GM12865 (cell line): ENCODE measurements around the gene EGFR.

Experiments
- DNase-seq: peaks from one replicate; pipeline ENCODE4 v3.0.0; 2010; ENCODE audit warnings: low read depth
- H3K4me3 ChIP-seq: 2 replicates; pipeline ENCODE4 v1.5.1; 2011; ENCODE audit warnings: mild to moderate bottlenecking, low read depth, low read length, control low read depth
- TF ChIP-seq, protein P1 (sequence below): IDR thresholded peaks from 2 replicates; pipeline ENCODE4 v1.5.1; 2011; ENCODE audit warnings: low read length, control low read depth, low read depth, inconsistent platforms; ENCODE audit not compliant: insufficient read depth; ENCODE audit errors: missing control alignments

The EGFR gene

DNA sequence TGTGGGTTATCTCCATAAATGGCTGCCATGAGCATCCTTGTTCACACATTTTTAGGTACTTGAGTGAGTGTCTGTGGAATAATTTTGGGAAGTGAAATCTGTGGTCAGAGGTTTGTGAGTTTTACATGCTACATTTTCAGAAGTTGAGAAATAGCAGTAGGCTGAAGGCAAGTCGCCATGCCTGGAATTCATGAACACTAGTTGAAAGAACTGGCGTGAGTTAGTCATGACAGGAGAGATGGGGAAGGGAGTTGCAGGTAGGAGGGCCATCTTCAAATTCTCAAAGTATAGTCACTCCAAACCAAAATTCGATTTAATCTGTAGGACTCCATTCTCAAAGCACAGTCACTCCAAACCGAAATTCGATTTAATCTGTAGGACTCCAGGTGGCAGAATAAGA, 89.6 kb downstream of the EGFR start:
- DNase-seq = no peak
- no peak overlapping the region for H3K4me3 ChIP-seq
- TF ChIP-seq, protein P1, sequence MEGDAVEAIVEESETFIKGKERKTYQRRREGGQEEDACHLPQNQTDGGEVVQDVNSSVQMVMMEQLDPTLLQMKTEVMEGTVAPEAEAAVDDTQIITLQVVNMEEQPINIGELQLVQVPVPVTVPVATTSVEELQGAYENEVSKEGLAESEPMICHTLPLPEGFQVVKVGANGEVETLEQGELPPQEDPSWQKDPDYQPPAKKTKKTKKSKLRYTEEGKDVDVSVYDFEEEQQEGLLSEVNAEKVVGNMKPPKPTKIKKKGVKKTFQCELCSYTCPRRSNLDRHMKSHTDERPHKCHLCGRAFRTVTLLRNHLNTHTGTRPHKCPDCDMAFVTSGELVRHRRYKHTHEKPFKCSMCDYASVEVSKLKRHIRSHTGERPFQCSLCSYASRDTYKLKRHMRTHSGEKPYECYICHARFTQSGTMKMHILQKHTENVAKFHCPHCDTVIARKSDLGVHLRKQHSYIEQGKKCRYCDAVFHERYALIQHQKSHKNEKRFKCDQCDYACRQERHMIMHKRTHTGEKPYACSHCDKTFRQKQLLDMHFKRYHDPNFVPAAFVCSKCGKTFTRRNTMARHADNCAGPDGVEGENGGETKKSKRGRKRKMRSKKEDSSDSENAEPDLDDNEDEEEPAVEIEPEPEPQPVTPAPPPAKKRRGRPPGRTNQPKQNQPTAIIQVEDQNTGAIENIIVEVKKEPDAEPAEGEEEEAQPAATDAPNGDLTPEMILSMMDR = no peak

DNA sequence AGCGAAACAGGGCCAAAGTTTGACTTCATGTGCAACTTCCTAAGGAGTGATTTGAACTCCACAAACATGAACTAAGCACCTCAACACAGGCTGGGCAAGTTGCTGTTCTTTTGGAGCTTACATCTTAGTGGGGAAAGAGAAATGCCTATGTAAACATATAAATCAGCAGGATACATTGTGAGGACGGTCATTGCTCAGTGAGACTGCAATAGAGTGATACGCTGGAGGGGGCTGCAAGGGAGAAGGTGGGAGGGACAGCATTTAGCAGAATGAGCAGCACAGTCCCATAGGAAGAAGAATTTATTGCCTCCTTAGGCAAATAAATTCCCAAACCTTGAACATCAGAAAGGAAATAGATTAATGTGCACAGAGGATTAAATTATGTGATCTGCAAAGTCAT, 90.0 kb downstream of the EGFR start:
- no peak overlapping the region for H3K4me3 ChIP-seq
- DNase-seq = no peak
- TF ChIP-seq, protein P1 = no peak

DNA sequence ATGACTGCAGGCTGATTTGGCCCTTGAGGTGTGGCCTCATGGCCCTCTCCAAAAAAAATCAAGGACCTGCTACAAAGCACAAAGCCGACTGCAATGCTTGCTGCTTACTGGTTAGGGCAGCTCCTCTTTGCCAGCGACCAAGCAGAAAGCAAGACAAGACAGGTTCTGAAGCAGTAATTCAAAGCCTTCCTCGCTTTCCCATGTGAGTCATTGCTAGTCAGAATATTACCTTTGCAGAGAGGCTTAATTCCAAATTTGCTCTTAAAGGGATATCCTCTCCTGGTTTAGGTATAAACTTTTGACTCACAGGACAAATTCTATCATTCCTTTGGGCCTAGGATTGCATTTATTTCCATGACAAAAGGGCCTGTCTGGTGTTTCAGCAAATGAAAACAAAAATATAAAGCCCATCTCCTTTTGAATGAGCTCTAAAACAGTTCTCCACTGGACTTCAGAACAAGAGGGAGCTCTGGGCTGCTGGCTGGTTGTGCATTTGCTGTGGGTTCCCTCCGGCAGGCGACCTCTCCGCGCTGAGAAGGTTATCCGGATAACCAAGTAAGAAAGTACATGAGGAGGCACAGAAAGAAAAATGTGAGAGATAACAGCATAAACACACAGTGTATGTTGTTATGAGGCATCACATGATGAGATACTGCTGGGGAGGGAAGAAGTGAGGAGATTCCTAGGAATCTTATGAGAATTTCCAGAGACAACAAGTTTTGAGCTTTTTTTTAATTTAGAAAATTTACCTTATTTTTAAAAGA, 90.8 kb downstream of the EGFR start:
- TF ChIP-seq, protein P1 = no peak
- no peak for DNase-seq

DNA sequence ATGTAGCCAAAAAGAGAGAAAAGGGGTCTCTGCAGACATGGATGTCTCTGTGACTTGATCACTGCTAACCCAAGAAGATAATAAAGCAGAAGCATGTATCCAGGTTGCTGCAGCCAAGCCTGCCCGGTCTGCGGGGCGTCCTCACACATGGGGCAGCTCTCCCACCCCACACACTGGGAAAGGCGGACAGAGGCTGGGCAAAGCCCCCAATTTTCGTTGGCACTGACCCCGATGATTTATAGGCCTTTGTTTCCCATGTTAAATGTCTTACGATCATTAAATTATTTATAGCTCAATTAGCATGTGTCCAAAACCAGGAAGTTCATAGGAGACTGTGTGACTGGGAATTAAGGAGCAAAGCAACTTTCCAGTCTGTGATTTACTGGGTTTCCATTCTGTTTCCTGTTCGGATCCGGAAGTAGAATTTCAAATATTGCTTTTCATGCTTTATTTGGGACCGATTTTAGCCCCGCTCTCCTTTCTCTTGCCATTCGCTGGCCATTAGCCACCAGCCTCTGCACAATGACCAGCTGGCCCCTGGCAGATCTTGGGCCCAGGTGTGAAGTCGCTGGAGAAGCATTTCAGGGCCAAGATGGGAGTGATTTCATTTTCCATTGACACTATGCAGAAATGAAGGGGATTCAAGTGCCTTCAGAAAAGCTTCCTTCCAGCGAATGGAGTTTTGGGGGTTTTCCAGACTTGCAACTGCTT, 91.6 kb downstream of the EGFR start:
- no peak for DNase-seq
- TF ChIP-seq, protein P1 = no peak
- no peak overlapping the region for H3K4me3 ChIP-seq

More for the DNA sequence above, 90.8 kb downstream of the EGFR start:
- H3K4me3 ChIP-seq = no peak overlapping the region

DNA sequence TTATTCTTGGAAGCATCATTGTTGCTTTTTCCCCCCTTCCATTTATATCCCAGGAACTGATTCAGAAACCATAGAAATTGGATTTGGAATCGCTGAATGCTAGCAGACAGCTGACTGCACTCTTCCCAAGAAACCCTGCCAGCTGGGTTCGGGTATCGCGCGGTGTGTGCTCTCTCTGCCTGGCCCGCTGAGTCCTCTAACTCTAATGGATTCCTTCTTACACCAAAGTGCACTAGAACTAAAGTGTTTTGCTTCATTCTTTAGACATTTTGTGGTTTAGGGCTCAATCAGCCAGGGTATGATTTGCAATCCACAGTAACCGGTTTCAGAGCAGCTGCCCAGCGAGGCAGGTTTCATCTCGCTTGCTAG, 92.2 kb downstream of the EGFR start:
- peak; percentile 26 for DNase-seq
- H3K4me3 ChIP-seq = no peak overlapping the region
- TF ChIP-seq, protein P1 = no peak

DNA sequence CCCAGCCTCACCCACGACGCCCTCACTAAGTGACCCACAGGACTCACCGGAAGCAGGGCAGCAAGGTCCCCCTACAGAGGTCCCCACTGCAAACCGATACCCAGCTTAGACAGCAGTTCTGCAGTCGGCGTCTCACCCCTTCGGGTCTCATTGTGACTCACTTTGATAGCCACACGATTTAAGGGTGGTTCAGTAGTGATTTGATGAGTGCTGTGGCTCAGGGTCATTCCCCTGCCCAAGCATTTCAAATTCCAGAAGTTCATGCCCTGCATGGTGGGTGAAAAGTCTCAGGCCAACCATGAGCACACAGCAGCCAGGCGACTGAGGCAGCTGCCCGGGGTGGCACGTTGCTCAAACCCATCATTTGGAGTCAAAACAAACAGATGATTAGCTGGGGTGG, 93.2 kb downstream of the EGFR start:
- TF ChIP-seq, protein P1 = no peak
- no peak for DNase-seq
- H3K4me3 ChIP-seq = no peak overlapping the region
